ENCODE data around the gene SND1.
A peak's percentile ranks its signal among the peaks of the same experiment; 100 is the strongest.

Gene SND1

GRCh38 chr7:127934711-127935110 is 282.7 kb downstream of the SND1 start:
- DNase-seq (ENCODE audit: low spot score): no peak

- no peak for DNase-seq (ENCODE audit: low spot score)
These were observed 283.9 kb downstream of the SND1 start for GRCh38 chr7:127935847-127936376.

GRCh38 chr7:127937066-127937680 is 285.2 kb downstream of the SND1 start:
- no peak for DNase-seq (ENCODE audit: low spot score)

- peak; percentile 88 for DNase-seq (ENCODE audit: low spot score)
These were observed 286.6 kb downstream of the SND1 start for GRCh38 chr7:127938588-127938987.

GRCh38 chr7:127940381-127941160 is 288.6 kb downstream of the SND1 start:
- DNase-seq (ENCODE audit: low spot score): peak; percentile 55

GRCh38 chr7:127941476-127942210 is 289.6 kb downstream of the SND1 start:
- DNase-seq (ENCODE audit: low spot score): no peak

GRCh38 chr7:127943541-127944521 is 291.8 kb downstream of the SND1 start:
- DNase-seq (ENCODE audit: low spot score): peak; percentile 14

- no peak for DNase-seq (ENCODE audit: low spot score)
These were observed 294.1 kb downstream of the SND1 start for GRCh38 chr7:127946111-127946510.

GRCh38 chr7:127946847-127947246 is 294.9 kb downstream of the SND1 start:
- DNase-seq (ENCODE audit: low spot score): no peak

- no peak for DNase-seq (ENCODE audit: low spot score)
These were observed 296.3 kb downstream of the SND1 start for GRCh38 chr7:127948312-127948711.

GRCh38 chr7:127948930-127949329 is 296.9 kb downstream of the SND1 start:
- DNase-seq (ENCODE audit: low spot score): no peak

GRCh38 chr7:127949769-127950222 is 297.8 kb downstream of the SND1 start:
- no peak for DNase-seq (ENCODE audit: low spot score)

- no peak for DNase-seq (ENCODE audit: low spot score)
These were observed 298.4 kb downstream of the SND1 start for GRCh38 chr7:127950233-127950935.

- DNase-seq (ENCODE audit: low spot score): no peak
These were observed 301.7 kb downstream of the SND1 start for GRCh38 chr7:127953423-127954356.

GRCh38 chr7:127954357-127954748 is 302.4 kb downstream of the SND1 start:
- no peak for DNase-seq (ENCODE audit: low spot score)

GRCh38 chr7:127955051-127955531 is 303.1 kb downstream of the SND1 start:
- no peak for DNase-seq (ENCODE audit: low spot score)

- no peak for DNase-seq (ENCODE audit: low spot score)
These were observed 305.9 kb downstream of the SND1 start for GRCh38 chr7:127957886-127958285.

GRCh38 chr7:127959770-127960169 is 307.8 kb downstream of the SND1 start:
- no peak for DNase-seq (ENCODE audit: low spot score)

- DNase-seq (ENCODE audit: low spot score): no peak
These were observed 309.9 kb downstream of the SND1 start for GRCh38 chr7:127961786-127962453.
